ENCODE data around the gene HCST. TPM values are rescaled to one million over a fixed set of nuclear protein-coding genes. Genes with fewer than 3 reads are reported as not detected.

The HCST gene
- total RNA-seq, 2 donors from 2014 or later = 4.9 TPM; not detected in 1

DNA sequence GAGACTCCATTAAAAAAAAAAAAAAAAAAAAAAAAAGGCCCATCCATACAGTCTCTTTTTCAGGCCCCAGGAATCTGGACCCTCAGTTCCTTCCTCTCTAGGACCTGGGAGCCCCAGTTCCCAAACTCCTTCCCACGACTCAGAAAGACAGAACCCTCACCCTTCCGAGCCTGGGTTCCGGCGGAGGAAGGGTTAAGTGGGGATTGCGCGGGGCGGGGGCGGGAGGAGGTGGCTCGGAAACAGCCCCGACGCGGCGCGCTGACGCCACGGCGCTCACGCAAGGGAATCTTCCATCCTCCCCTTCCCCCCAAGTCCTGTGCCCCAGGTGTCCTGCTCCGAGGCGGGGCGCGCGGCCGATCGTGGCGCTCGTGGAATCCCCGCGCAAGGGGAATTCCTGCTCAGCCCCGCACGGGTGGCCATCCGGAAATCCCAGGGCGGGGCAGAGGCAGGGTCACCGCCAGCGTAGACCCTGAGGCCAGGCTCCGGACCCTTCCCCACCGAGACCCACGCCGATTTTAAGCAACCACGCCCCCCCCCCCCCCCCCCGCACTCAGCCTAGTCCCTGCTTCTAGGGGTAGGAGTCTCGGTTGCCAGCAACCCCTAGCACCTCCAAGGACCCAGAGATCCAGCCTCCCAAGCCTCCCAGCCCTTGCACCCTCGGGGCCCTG is 2.6 kb upstream of the HCST start:
- peak; percentile 75 for DNase-seq (ENCODE audit: low spot score)
- intact Hi-C loops (cut with DNase I) = loop anchor here (1.0 kb wide), 1 partner anchor 32 kb away; no protein-coding TSS in a partner anchor
- no peaks in the 10 kb centered on the region for H3K36me3 ChIP-seq
- peak; percentile 82 for TF ChIP-seq POLR2AphosphoS5 (IDR thresholded peaks at IDR 0.05)
- no peak for TF ChIP-seq CTCF (IDR thresholded peaks at IDR 0.05)
- peak; percentile 69 for TF ChIP-seq POLR2A (IDR thresholded peaks at IDR 0.05)
- H3K9me3 ChIP-seq = no peaks in the 10 kb centered on the region
- under 1% methylated on average over 43 of the region's 43 CpGs for WGBS
- peak overlapping the region; percentile 79 to 87 for H3K27ac ChIP-seq
- H3K4me3 ChIP-seq = peak overlapping the region; percentile 50
- no peaks in the 10 kb centered on the region for H3K4me1 ChIP-seq (replicated peaks)
- H3K27me3 ChIP-seq (replicated peaks; ENCODE audit: insufficient read depth) = no peaks in the 10 kb centered on the region

GRCh38 chr19:35901055-35901644 is 1.2 kb upstream of the HCST start:
- Histone ChIP-seq H3K36me3 (no peaks in the 10 kb centered on the region), H3K4me3 (no peak overlapping the region), H3K9me3 (no peaks in the 10 kb centered on the region), H3K27ac (peak overlapping the region; percentile 79 to 87), H3K4me1 (replicated peaks) (no peaks in the 10 kb centered on the region), H3K27me3 (replicated peaks; ENCODE audit: insufficient read depth) (no peaks in the 10 kb centered on the region)
- 79% methylated on average over 2 of the region's 2 CpGs for WGBS
- TF ChIP-seq POLR2AphosphoS5 (IDR thresholded peaks at IDR 0.05) (no peak), POLR2A (IDR thresholded peaks at IDR 0.05) (no peak), CTCF (IDR thresholded peaks at IDR 0.05) (no peak)
- DNase-seq (ENCODE audit: low spot score) = no peak
- intact Hi-C loops (cut with DNase I) = no loop called here

DNA sequence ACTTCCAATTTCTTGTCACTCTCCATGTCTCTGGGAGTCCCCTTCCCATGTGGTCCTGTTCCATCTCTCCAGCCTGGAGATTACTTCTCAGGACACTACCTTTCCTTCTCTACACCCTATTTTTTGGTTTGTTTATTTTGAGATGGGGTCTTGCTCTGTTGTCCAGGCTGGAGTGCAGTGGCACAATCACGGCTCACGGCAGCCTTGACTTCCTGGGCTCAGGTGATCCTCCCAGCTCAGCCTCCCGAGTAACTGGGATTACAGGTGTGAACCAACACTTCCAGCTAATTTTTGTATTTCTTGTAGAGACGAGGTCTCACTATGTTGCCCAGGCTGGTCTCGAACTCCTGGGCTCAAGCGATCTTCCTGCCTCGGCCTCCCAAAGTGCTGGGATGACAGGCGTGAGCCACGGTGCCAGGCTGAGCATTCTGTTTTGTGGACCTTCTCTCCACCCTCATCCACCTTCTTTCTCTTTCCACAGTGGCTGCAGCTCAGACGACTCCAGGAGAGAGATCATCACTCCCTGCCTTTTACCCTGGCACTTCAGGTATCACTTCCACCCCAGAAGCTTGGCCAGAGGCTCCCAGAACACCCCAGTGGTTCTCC is 644 bp downstream of the HCST start:
- intact Hi-C loops (cut with DNase I) = no loop called here
- no peaks in the 10 kb centered on the region for H3K27me3 ChIP-seq (replicated peaks; ENCODE audit: insufficient read depth)
- H3K9me3 ChIP-seq = no peaks in the 10 kb centered on the region
- peak overlapping the region; percentile 26 to 33 for H3K27ac ChIP-seq
- 71% methylated on average over 10 of the region's 10 CpGs for WGBS
- peak overlapping the region in 1 of 2 donors; percentile 8 for H3K4me3 ChIP-seq
- no peaks in the 10 kb centered on the region for H3K36me3 ChIP-seq
- no peak for TF ChIP-seq CTCF (IDR thresholded peaks at IDR 0.05)
- TF ChIP-seq POLR2AphosphoS5 (IDR thresholded peaks at IDR 0.05) = no peak
- no peak for TF ChIP-seq POLR2A (IDR thresholded peaks at IDR 0.05)
- no peaks in the 10 kb centered on the region for H3K4me1 ChIP-seq (replicated peaks)
- no peak for DNase-seq (ENCODE audit: low spot score)

DNA sequence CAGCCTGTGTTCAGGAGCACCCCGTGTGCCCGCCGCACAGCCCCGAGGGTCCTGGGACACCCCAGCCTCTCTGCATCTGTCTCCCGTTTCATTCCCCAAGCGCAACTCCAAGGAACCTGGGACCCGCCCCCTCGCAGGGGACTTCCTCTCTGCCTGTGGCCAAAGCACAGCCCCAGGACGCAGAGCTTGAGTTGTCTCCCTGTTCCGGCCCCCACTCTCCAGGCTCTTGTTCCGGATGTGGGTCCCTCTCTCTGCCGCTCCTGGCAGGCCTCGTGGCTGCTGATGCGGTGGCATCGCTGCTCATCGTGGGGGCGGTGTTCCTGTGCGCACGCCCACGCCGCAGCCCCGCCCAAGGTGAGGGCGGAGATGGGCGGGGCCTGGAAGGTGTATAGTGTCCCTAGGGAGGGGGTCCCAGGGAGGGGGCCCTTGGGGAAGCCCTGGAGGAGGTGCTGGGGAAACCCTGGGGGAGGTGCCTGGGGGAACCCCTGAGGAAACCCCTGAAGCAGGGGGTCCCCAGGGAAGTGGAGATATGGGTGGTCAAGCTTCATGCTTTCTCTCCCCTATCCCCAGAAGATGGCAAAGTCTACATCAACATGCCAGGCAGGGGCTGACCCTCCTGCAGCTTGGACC is 1.3 kb downstream of the HCST start:
- intact Hi-C loops (cut with DNase I) = no loop called here
- TF ChIP-seq CTCF (IDR thresholded peaks at IDR 0.05) (no peak), POLR2A (IDR thresholded peaks at IDR 0.05) (peak; percentile 37), POLR2AphosphoS5 (IDR thresholded peaks at IDR 0.05) (peak; percentile 68)
- H3K27me3 ChIP-seq (replicated peaks; ENCODE audit: insufficient read depth) = no peaks in the 10 kb centered on the region
- H3K36me3 ChIP-seq = no peaks in the 10 kb centered on the region
- H3K4me3 ChIP-seq = peak overlapping the region in 1 of 2 donors; percentile 8
- no peaks in the 10 kb centered on the region for H3K9me3 ChIP-seq
- DNase-seq (ENCODE audit: low spot score) = peak; percentile 50
- peak overlapping the region; percentile 26 to 33 for H3K27ac ChIP-seq
- H3K4me1 ChIP-seq (replicated peaks) = no peaks in the 10 kb centered on the region
- WGBS = 1% methylated on average over 18 of the region's 24 CpGs
